Measurements from ENCODE around the gene CDK5RAP1. TPM values are rescaled to one million over a fixed set of nuclear protein-coding genes. Genes with fewer than 3 reads are reported as not detected.

The CDK5RAP1 gene
- total and polyA plus RNA-seq, 2 of the 4 experiments (the other 2 are of a cell fraction): 23.9 to 28.1 TPM

DNA sequence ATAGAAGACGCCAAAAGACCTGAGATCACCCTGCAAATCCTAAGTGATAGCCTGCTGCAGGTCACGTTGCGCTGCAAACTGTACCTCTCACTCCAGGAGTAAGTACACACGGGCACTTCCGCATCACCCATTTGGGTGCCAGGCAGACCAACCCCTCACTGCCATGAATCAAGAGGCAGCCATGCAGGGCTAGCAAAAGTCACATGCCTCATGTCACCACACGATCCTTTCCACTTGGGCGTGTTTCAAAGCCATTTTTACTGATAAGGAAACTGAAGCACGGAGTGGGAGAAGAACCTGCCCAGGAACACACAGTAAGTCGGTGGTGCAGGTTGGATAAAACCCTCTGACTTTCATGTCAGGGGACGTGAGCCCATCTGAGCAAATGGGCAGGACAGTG lies 81.3 kb downstream of the CDK5RAP1 start:
- 40% methylated on average over 1 of the region's 10 CpGs; no CpG with 5 or more reads in 1 of the 2 experiments for WGBS, 2 experiments (ENCODE audit: extremely low coverage in 2 of 2, insufficient read length in 1 of 2)
- Histone ChIP-seq H4K8ac (ENCODE audit: low read depth in 2 of 2, low read length in 2 of 2) (no peak overlapping the region), H3K9me1 (ENCODE audit: insufficient read depth, low read length) (no peaks in the 10 kb centered on the region), H2AK5ac (ENCODE audit: low read depth, low read length) (no peak overlapping the region), H3K4me3 (ENCODE audit: insufficient read depth, low read depth, low read length) (no peak overlapping the region), H4K91ac (ENCODE audit: insufficient read depth, low read depth, low read length) (no peak overlapping the region), H2AFZ (replicated peaks; ENCODE audit: low read length, poor library complexity) (no peak overlapping the region), H3K4me2 (ENCODE audit: low read depth, low read length) (no peak overlapping the region), H3K79me1 (ENCODE audit: low read depth in 1 of 2, low read length in 2 of 2) (no peaks in the 10 kb centered on the region), H3K9me3 (ENCODE audit: control insufficient read depth, insufficient read depth, low read length) (no peaks in the 10 kb centered on the region), H2BK20ac (ENCODE audit: low read depth, low read length) (no peak overlapping the region), H3K14ac (replicated peaks; ENCODE audit: low read depth, low read length) (no peak overlapping the region), H2AK9ac (replicated peaks; ENCODE audit: low read depth, low read length, poor library complexity) (no peak overlapping the region), H3K4ac (ENCODE audit: low read depth, low read length) (no peak overlapping the region), H3K56ac (ENCODE audit: extremely low read depth, insufficient read depth, low read length) (no peak overlapping the region), H3K4me1 (ENCODE audit: control insufficient read depth, insufficient read depth, low read length) (no peaks in the 10 kb centered on the region), H4K20me1 (ENCODE audit: insufficient read depth, low read length) (no peaks in the 10 kb centered on the region), H2BK120ac (ENCODE audit: low read depth, low read length) (no peak overlapping the region), H3K9ac (ENCODE audit: low read depth, low read length) (no peak overlapping the region), H2BK5ac (ENCODE audit: low read depth, low read length, poor library complexity, severe bottlenecking) (no peak overlapping the region), H4K5ac (ENCODE audit: low read depth, low read length) (no peak overlapping the region), H3K36me3 (ENCODE audit: control insufficient read depth, insufficient read depth, low read length) (no peaks in the 10 kb centered on the region), H3K18ac (ENCODE audit: low read depth, low read length) (no peak overlapping the region), H3K27ac (ENCODE audit: insufficient read depth, low read length) (no peak overlapping the region), H3K23ac (ENCODE audit: low read depth, low read length) (no peak overlapping the region), H2BK15ac (ENCODE audit: low read depth, low read length) (no peak overlapping the region), H3K27me3 (ENCODE audit: control insufficient read depth, insufficient read depth, low read length) (peaks cover 47% of the 10 kb centered on the region)
- in situ Hi-C loops (cut with MboI; ENCODE audit: low sequenced_read_pairs) (no loop called here), intact Hi-C loops (cut with micrococcal nuclease) (no loop called here), dilution Hi-C loops (cut with HindIII; ENCODE audit: low sequenced_read_pairs, unreplicated experiment) (no loop called here)
- no TSS peak for BruUV-seq (replicated peaks)
- CTCF ChIA-PET: no interaction called here
- ATAC-seq (ENCODE audit: low read depth) (no peak), DNase-seq (no peak)
- no peak for TF ChIP-seq RFX5 (IDR thresholded peaks at IDR 0.05; ENCODE audit: low read depth, low read length)
- no peak for TF ChIP-seq RCOR1 (IDR thresholded peaks at IDR 0.05; ENCODE audit: insufficient replicate concordance, low read length)
- TF ChIP-seq MAZ (IDR thresholded peaks at IDR 0.05; ENCODE audit: borderline replicate concordance, low read depth, low read length): no peak
- TF ChIP-seq MXI1 (IDR thresholded peaks at IDR 0.05; ENCODE audit: borderline replicate concordance, low read depth, low read length): no peak
- no peak for TF ChIP-seq POLR2A (IDR thresholded peaks at IDR 0.05; ENCODE audit: low read depth, low read length)
- TF ChIP-seq SMC3 (IDR thresholded peaks at IDR 0.05; ENCODE audit: low read depth, low read length): no peak
- no peak for TF ChIP-seq FOS (IDR thresholded peaks at IDR 0.05; ENCODE audit: low read depth, low read length)
- no peak for TF ChIP-seq CHD1 (IDR thresholded peaks at IDR 0.05; ENCODE audit: low read depth, low read length)
- no peak for TF ChIP-seq RAD21 (IDR thresholded peaks at IDR 0.05; ENCODE audit: low read length)
- TF ChIP-seq, protein P1, sequence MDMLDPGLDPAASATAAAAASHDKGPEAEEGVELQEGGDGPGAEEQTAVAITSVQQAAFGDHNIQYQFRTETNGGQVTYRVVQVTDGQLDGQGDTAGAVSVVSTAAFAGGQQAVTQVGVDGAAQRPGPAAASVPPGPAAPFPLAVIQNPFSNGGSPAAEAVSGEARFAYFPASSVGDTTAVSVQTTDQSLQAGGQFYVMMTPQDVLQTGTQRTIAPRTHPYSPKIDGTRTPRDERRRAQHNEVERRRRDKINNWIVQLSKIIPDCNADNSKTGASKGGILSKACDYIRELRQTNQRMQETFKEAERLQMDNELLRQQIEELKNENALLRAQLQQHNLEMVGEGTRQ (IDR thresholded peaks at IDR 0.05; ENCODE audit: low read depth, low read length): no peak
- TF ChIP-seq CEBPB (IDR thresholded peaks at IDR 0.05; ENCODE audit: low read depth, low read length): no peak
- TF ChIP-seq NFE2L2 (IDR thresholded peaks at IDR 0.05; ENCODE audit: low read depth, low read length): no peak
- TF ChIP-seq BHLHE40 (IDR thresholded peaks at IDR 0.05; ENCODE audit: low read depth, low read length): no peak
- TF ChIP-seq MAFK (IDR thresholded peaks at IDR 0.05; ENCODE audit: low read depth, low read length): no peak
- TF ChIP-seq, protein P2, sequence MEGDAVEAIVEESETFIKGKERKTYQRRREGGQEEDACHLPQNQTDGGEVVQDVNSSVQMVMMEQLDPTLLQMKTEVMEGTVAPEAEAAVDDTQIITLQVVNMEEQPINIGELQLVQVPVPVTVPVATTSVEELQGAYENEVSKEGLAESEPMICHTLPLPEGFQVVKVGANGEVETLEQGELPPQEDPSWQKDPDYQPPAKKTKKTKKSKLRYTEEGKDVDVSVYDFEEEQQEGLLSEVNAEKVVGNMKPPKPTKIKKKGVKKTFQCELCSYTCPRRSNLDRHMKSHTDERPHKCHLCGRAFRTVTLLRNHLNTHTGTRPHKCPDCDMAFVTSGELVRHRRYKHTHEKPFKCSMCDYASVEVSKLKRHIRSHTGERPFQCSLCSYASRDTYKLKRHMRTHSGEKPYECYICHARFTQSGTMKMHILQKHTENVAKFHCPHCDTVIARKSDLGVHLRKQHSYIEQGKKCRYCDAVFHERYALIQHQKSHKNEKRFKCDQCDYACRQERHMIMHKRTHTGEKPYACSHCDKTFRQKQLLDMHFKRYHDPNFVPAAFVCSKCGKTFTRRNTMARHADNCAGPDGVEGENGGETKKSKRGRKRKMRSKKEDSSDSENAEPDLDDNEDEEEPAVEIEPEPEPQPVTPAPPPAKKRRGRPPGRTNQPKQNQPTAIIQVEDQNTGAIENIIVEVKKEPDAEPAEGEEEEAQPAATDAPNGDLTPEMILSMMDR (conservative IDR thresholded peaks at IDR 0.05; ENCODE audit: low read depth, low read length): no peak
- TF ChIP-seq, protein P3, sequence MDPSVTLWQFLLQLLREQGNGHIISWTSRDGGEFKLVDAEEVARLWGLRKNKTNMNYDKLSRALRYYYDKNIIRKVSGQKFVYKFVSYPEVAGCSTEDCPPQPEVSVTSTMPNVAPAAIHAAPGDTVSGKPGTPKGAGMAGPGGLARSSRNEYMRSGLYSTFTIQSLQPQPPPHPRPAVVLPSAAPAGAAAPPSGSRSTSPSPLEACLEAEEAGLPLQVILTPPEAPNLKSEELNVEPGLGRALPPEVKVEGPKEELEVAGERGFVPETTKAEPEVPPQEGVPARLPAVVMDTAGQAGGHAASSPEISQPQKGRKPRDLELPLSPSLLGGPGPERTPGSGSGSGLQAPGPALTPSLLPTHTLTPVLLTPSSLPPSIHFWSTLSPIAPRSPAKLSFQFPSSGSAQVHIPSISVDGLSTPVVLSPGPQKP (IDR thresholded peaks at IDR 0.05; ENCODE audit: borderline replicate concordance, low read depth, low read length): no peak
- POLR2A ChIA-PET (ENCODE audit: unreplicated experiment): no interaction called here

All from IMR-90 (cell line).